Measurements from ENCODE around the gene ENO2.
"Not testable (repeated sequence)": the region's sequence is repeated elsewhere in the genome, so short reads cannot be mapped to it uniquely, and the experiment has no call there.

Gene ENO2

DNA sequence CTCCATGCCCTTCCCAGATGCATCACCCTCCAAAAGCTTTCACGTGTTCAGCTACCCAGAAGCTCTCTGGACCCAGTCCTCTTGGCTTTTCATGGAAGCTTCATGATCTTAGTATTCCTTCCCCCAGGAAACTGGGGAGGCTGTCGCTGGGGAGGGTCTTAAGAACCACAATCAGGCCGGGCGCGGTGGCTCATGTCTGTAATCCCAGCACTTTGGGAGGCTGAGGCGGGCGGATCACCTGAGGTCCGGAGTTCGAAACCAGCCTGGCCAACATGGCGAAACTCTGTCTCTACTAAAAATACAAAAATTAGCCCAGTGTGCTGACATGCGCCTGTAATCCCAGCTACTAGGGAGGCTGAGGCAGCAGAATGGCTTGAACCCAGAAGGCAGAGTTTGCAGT lies 6.2 kb upstream of the ENO2 start:
- not testable (repeated sequence) for H2BK120ac ChIP-seq (ENCODE audit: low read depth, low read length); H3K18ac ChIP-seq (ENCODE audit: low read length); H3K27ac ChIP-seq (replicated peaks; ENCODE audit: low read length); H3K14ac ChIP-seq (ENCODE audit: low read length); H3K4me3 ChIP-seq (ENCODE audit: low read length in 2 of 2); DNase-seq (ENCODE audit: low spot score); H2BK15ac ChIP-seq (ENCODE audit: low read length); H2BK12ac ChIP-seq (ENCODE audit: low read length); H2BK5ac ChIP-seq (ENCODE audit: low read length); H3K79me1 ChIP-seq (ENCODE audit: low read depth, low read length); H4K91ac ChIP-seq (ENCODE audit: low read depth, low read length, poor library complexity); H3K23ac ChIP-seq (ENCODE audit: low read depth, low read length, poor library complexity); H3K4ac ChIP-seq (ENCODE audit: low read length); H3K9ac ChIP-seq (ENCODE audit: low read depth, low read length, poor library complexity); H4K8ac ChIP-seq (ENCODE audit: low read depth, low read length); H3K4me2 ChIP-seq (ENCODE audit: insufficient read depth, low read length, poor library complexity, severe bottlenecking); H2AK5ac ChIP-seq (ENCODE audit: low read depth, low read length); H3K36me3 ChIP-seq (replicated peaks in 1 of 2; ENCODE audit: control insufficient read depth in 2 of 2, insufficient read depth in 2 of 2, low read length in 2 of 2); H2AFZ ChIP-seq (ENCODE audit: low read length); H3K27me3 ChIP-seq (ENCODE audit: control insufficient read depth in 3 of 3, insufficient read depth in 3 of 3, low read depth in 1 of 3, low read length in 3 of 3); H3K9me3 ChIP-seq (replicated peaks in 1 of 2; ENCODE audit: control insufficient read depth in 2 of 2, insufficient read depth in 1 of 2, low read depth in 1 of 2, low read length in 2 of 2)
- peaks cover 10 to 18% of the 10 kb centered on the region in 2 donors for H3K4me1 ChIP-seq (ENCODE audit: control insufficient read depth in 2 of 2, insufficient read depth in 1 of 2, low read depth in 1 of 2, low read length in 2 of 2)
- WGBS, 2 donors (ENCODE audit: extremely low coverage in 2 of 2, insufficient read length in 2 of 2, insufficient replicate concordance in 1 of 2) = no CpG with 5 or more reads among the region's 11 CpGs

GRCh38 chr12:6909421-6910145 lies 4.8 kb upstream of the ENO2 start:
- Histone ChIP-seq H2AFZ (ENCODE audit: low read length) (no peak overlapping the region), H3K14ac (ENCODE audit: low read length) (no peak overlapping the region), H3K4me3 (ENCODE audit: low read length in 2 of 2) (no peak overlapping the region), H3K9ac (ENCODE audit: low read depth, low read length, poor library complexity) (no peak overlapping the region), H2AK5ac (ENCODE audit: low read depth, low read length) (no peak overlapping the region), H3K27ac (replicated peaks; ENCODE audit: low read length) (no peak overlapping the region), H3K18ac (ENCODE audit: low read length) (no peak overlapping the region), H3K4me2 (ENCODE audit: insufficient read depth, low read length, poor library complexity, severe bottlenecking) (no peak overlapping the region), H2BK120ac (ENCODE audit: low read depth, low read length) (no peak overlapping the region), H3K4me1 (ENCODE audit: control insufficient read depth in 2 of 2, insufficient read depth in 1 of 2, low read depth in 1 of 2, low read length in 2 of 2) (peaks cover 14 to 21% of the 10 kb centered on the region in 2 donors), H3K4ac (ENCODE audit: low read length) (no peak overlapping the region), H3K36me3 (replicated peaks in 1 of 2; ENCODE audit: control insufficient read depth in 2 of 2, insufficient read depth in 2 of 2, low read length in 2 of 2) (no peaks in the 10 kb centered on the region), H2BK12ac (ENCODE audit: low read length) (no peak overlapping the region), H4K91ac (ENCODE audit: low read depth, low read length, poor library complexity) (no peak overlapping the region), H3K9me3 (replicated peaks in 1 of 2; ENCODE audit: control insufficient read depth in 2 of 2, insufficient read depth in 1 of 2, low read depth in 1 of 2, low read length in 2 of 2) (no peaks in the 10 kb centered on the region), H3K79me1 (ENCODE audit: low read depth, low read length) (peaks cover 7% of the 10 kb centered on the region), H3K23ac (ENCODE audit: low read depth, low read length, poor library complexity) (no peak overlapping the region), H2BK5ac (ENCODE audit: low read length) (no peak overlapping the region), H4K8ac (ENCODE audit: low read depth, low read length) (no peak overlapping the region), H2BK15ac (ENCODE audit: low read length) (no peak overlapping the region), H3K27me3 (ENCODE audit: control insufficient read depth in 3 of 3, insufficient read depth in 3 of 3, low read depth in 1 of 3, low read length in 3 of 3) (peaks cover 0 to 3% (median 0%) of the 10 kb centered on the region in 3 experiments)
- no CpG with 5 or more reads among the region's 4 CpGs for WGBS, 2 donors (ENCODE audit: extremely low coverage in 2 of 2, insufficient read length in 2 of 2, insufficient replicate concordance in 1 of 2)
- DNase-seq (ENCODE audit: low spot score) = no peak

DNA sequence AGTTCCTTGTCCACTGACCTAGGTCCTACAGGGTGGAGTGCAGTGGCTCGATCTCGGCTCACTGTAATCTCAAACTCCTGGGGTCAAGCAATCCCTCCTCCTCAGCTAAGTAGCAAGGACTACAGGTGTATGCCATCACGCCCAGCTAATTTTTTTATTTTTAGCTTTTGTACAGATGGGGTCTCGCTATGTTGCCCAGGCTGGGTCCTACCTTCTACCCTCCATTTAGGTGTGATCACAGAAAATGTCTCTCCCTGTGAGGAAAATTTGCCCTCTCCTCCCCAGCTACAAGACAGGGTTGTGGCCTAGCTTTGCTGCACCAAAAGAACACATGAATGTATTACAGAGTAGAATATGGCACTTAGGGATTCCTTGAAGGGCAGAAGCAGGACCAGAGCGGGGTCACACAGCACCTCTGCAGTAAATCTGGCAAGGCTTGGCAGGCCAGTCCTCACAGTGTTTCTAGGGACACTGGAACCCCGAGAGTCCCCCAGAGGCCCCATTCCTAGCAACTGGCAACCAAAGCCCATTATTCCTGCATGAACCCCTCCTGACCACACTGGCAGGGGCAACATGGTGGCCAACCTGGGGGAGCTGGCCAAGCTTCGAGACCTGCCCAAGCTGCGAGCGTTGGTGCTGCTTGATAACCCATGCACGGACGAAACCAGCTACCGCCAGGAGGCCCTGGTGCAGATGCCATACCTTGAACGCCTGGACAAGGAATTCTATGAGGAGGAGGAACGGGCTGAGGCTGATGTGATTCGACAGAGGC lies 2.0 kb upstream of the ENO2 start:
- H2BK12ac ChIP-seq (ENCODE audit: low read length) = no peak overlapping the region
- no peak for DNase-seq (ENCODE audit: low spot score)
- peak overlapping the region; percentile 49 for H2AK5ac ChIP-seq (ENCODE audit: low read depth, low read length)
- no peak overlapping the region for H3K4me3 ChIP-seq (ENCODE audit: low read length in 2 of 2)
- WGBS, 2 donors (ENCODE audit: extremely low coverage in 2 of 2, insufficient read length in 2 of 2, insufficient replicate concordance in 1 of 2) = no CpG with 5 or more reads among the region's 15 CpGs
- H4K91ac ChIP-seq (ENCODE audit: low read depth, low read length, poor library complexity) = no peak overlapping the region
- H3K27ac ChIP-seq (replicated peaks; ENCODE audit: low read length) = no peak overlapping the region
- H4K8ac ChIP-seq (ENCODE audit: low read depth, low read length) = no peak overlapping the region
- peak overlapping the region; percentile 43 for H2BK15ac ChIP-seq (ENCODE audit: low read length)
- H2AFZ ChIP-seq (ENCODE audit: low read length) = no peak overlapping the region
- no peak overlapping the region for H3K4ac ChIP-seq (ENCODE audit: low read length)
- peaks cover 10 to 18% of the 10 kb centered on the region in 2 donors for H3K4me1 ChIP-seq (ENCODE audit: control insufficient read depth in 2 of 2, insufficient read depth in 1 of 2, low read depth in 1 of 2, low read length in 2 of 2)
- H3K14ac ChIP-seq (ENCODE audit: low read length) = no peak overlapping the region
- H3K27me3 ChIP-seq (ENCODE audit: control insufficient read depth in 3 of 3, insufficient read depth in 3 of 3, low read depth in 1 of 3, low read length in 3 of 3) = peaks cover 0 to 3% (median 0%) of the 10 kb centered on the region in 3 experiments
- H2BK5ac ChIP-seq (ENCODE audit: low read length) = no peak overlapping the region
- peaks cover 13% of the 10 kb centered on the region for H3K79me1 ChIP-seq (ENCODE audit: low read depth, low read length)
- H3K23ac ChIP-seq (ENCODE audit: low read depth, low read length, poor library complexity) = peak overlapping the region; percentile 20
- H3K36me3 ChIP-seq (replicated peaks in 1 of 2; ENCODE audit: control insufficient read depth in 2 of 2, insufficient read depth in 2 of 2, low read length in 2 of 2) = peaks cover under 1 to 12% of the 10 kb centered on the region in 2 donors
- no peak overlapping the region for H3K9ac ChIP-seq (ENCODE audit: low read depth, low read length, poor library complexity)
- H3K9me3 ChIP-seq (replicated peaks in 1 of 2; ENCODE audit: control insufficient read depth in 2 of 2, insufficient read depth in 1 of 2, low read depth in 1 of 2, low read length in 2 of 2) = no peaks in the 10 kb centered on the region
- no peak overlapping the region for H3K18ac ChIP-seq (ENCODE audit: low read length)
- no peak overlapping the region for H2BK120ac ChIP-seq (ENCODE audit: low read depth, low read length)
- no peak overlapping the region for H3K4me2 ChIP-seq (ENCODE audit: insufficient read depth, low read length, poor library complexity, severe bottlenecking)
